SK-N-SH (cell line): ENCODE measurements around the gene SHISA5. TPM values are rescaled to one million over a fixed set of nuclear protein-coding genes. Genes with fewer than 3 reads are reported as not detected.

Source experiments
- CTCF ChIA-PET: fragments of 300-600, 350-600 bp; formaldehyde crosslinking; extraction: SDS; loops from one replicate; lab custom pipeline; 2021; lab: Yijun Ruan, JAX
- POLR2A ChIA-PET: fragments of 350-600 bp; sonication (Branson Sonifier 250); formaldehyde crosslinking; extraction: SDS; loops from one replicate; lab custom pipeline; 2020; ENCODE audit warnings: antibody characterized with exemption, inconsistent platforms; lab: Yijun Ruan, JAX
- DNase-seq: peaks from one replicate; pipeline ENCODE4 v3.0.0; 2012
- H2AFZ ChIP-seq: fragments of 200-600 bp; sonication (generic); 2 replicates; pipeline ENCODE4 v1.8.1; 2016; ENCODE audit warnings: antibody characterized with exemption, mild to moderate bottlenecking, low read depth
- H3F3A ChIP-seq: fragments of 200-600 bp; sonication (generic); replicated peaks from 2 replicates; pipeline ENCODE3; 2016; ENCODE audit warnings: antibody characterized with exemption, mild to moderate bottlenecking; ENCODE audit not compliant: insufficient read depth
- H3K27ac ChIP-seq, 2 experiments: fragments of 200-500 bp in 1 of 2; fragments of 200-600 bp in 1 of 2; sonication (Bioruptor generic) in 1 of 2; sonication (generic), shearing (Covaris generic) in 1 of 2; 2 replicates each; pipeline versions ENCODE4 v1.5.1 to v1.6.1; 2014 to 2016; ENCODE audit warnings: low read depth in 2 of 2, inconsistent platforms in 1 of 2, low read length in 1 of 2, mild to moderate bottlenecking in 1 of 2, mixed read lengths in 1 of 2
- H3K27me3 ChIP-seq: fragments of 200-600 bp; sonication (generic), shearing (Covaris generic); 2 replicates; pipeline ENCODE4 v1.6.1; 2016; ENCODE audit warnings: mixed run types; ENCODE audit not compliant: insufficient read depth
- H3K36me3 ChIP-seq, 2 experiments: fragments of 200-500 bp in 1 of 2; fragments of 200-600 bp in 1 of 2; sonication (Bioruptor generic) in 1 of 2; sonication (generic) in 1 of 2; replicated peaks in 1 of 2; 2 replicates each; pipeline versions ENCODE3 to v1.5.1; 2014 to 2016; ENCODE audit warnings: low read length in 1 of 2, mild to moderate bottlenecking in 1 of 2; ENCODE audit not compliant: insufficient read depth in 2 of 2, control insufficient read depth in 1 of 2
- H3K4me1 ChIP-seq, 2 experiments: fragments of 200-500 bp in 1 of 2; fragments of 200-600 bp in 1 of 2; sonication (Bioruptor generic) in 1 of 2; sonication (generic), shearing (Covaris generic) in 1 of 2; 2 replicates each; pipeline versions ENCODE4 v1.5.1 to v1.6.1; 2014 to 2016; ENCODE audit warnings: low read depth in 1 of 2, low read length in 1 of 2, mixed run types in 1 of 2; ENCODE audit not compliant: insufficient read depth in 2 of 2, control insufficient read depth in 1 of 2
- H3K4me2 ChIP-seq: fragments of 200-600 bp; sonication (generic), shearing (Covaris generic); 2 replicates; pipeline ENCODE4 v1.6.1; 2017; ENCODE audit warnings: mixed run types
- H3K4me3 ChIP-seq, 2 experiments: fragments of 200-500 bp in 1 of 2; fragments of 200-600 bp in 1 of 2; sonication (Bioruptor generic) in 1 of 2; sonication (generic), shearing (Covaris generic) in 1 of 2; 2 replicates each; pipeline versions ENCODE4 v1.5.1 to v1.8.1; 2014 to 2016; ENCODE audit warnings: low read depth in 2 of 2, inconsistent platforms in 1 of 2, low read length in 1 of 2, mild to moderate bottlenecking in 1 of 2, mixed read lengths in 1 of 2, moderate library complexity in 1 of 2
- H3K79me2 ChIP-seq: fragments of 200-600 bp; sonication (generic); 2 replicates; pipeline ENCODE4 v1.8.1; 2017; ENCODE audit warnings: mild to moderate bottlenecking; ENCODE audit not compliant: insufficient read depth
- H3K9ac ChIP-seq: fragments of 200-600 bp; sonication (generic); 2 replicates; pipeline ENCODE4 v1.6.1; 2017; ENCODE audit warnings: mixed run types
- H3K9me2 ChIP-seq: fragments of 200-600 bp; sonication (generic); 2 replicates; pipeline ENCODE4 v1.6.1; 2017; ENCODE audit warnings: mixed run types
- H3K9me3 ChIP-seq: fragments of 200-600 bp; sonication (generic); 2 replicates; pipeline ENCODE4 v1.6.1; 2017; ENCODE audit warnings: mixed run types, mild to moderate bottlenecking, moderate library complexity
- H4K20me1 ChIP-seq: fragments of 200-600 bp; sonication (generic); 2 replicates; pipeline ENCODE4 v1.6.1; 2017; ENCODE audit warnings: mild to moderate bottlenecking, mixed run types; ENCODE audit not compliant: insufficient read depth
- CHD2 ChIP-seq: fragments of 150-350 bp; IDR thresholded peaks from 2 replicates; pipeline ENCODE4 v1.6.1; 2018; ENCODE audit warnings: low read length; ENCODE audit not compliant: partially characterized antibody
- FOXJ3 ChIP-seq: sonication (generic); formaldehyde crosslinking; IDR thresholded peaks from 2 replicates; pipeline ENCODE4 v1.5.1; 2020; ENCODE audit warnings: mild to moderate bottlenecking, missing genetic modification reagents
- FOXM1 ChIP-seq: IDR thresholded peaks from 2 replicates; pipeline ENCODE4 v1.4.0; 2012; ENCODE audit warnings: low read depth, mild to moderate bottlenecking
- SIN3A ChIP-seq: IDR thresholded peaks from 2 replicates; pipeline ENCODE4 v1.6.1; 2012; ENCODE audit warnings: low read depth, mild to moderate bottlenecking, low read length, moderate library complexity, borderline replicate concordance
- TCF12 ChIP-seq: IDR thresholded peaks from 2 replicates; pipeline ENCODE4 v1.4.0; 2012
- TEAD4 ChIP-seq: IDR thresholded peaks from 2 replicates; pipeline ENCODE4 v1.4.0; 2012; ENCODE audit warnings: mild to moderate bottlenecking, borderline replicate concordance; ENCODE audit not compliant: insufficient read depth
- USF1 ChIP-seq: IDR thresholded peaks from 2 replicates; pipeline ENCODE4 v1.4.0; 2012; ENCODE audit warnings: low read depth, borderline replicate concordance
- ZBTB33 ChIP-seq: IDR thresholded peaks from 2 replicates; pipeline ENCODE4 v1.4.0; 2012; ENCODE audit warnings: low read depth, borderline replicate concordance
- WGBS: methylation state at CpG from one replicate; pipeline ENCODE4 v1.1.6; 2017; ENCODE audit warnings: low lambda C conversion rate; 5-methylcytosine and 5-hydroxymethylcytosine counted together
- polyA plus RNA-seq, 3 experiments: library from polyadenylated mRNA; depleted of rRNA; stranded (reverse); fragments of >200 nt; gene quantifications; 2 replicates each; pipeline ENCODE4 v1.2.3, GENCODE V29; 2012
- TF ChIP-seq, protein P1 (sequence below): fragments of 200-600 bp; sonication (generic); IDR thresholded peaks from 2 replicates; pipeline ENCODE4 v1.6.1; 2017; ENCODE audit warnings: antibody characterized with exemption, mild to moderate bottlenecking, moderate library complexity

The SHISA5 gene
- polyA plus RNA-seq, 1 of the 3 experiments (the other 2 are of a cell fraction) = 194 TPM

- H3K4me3 ChIP-seq = no peak overlapping the region
- no peaks in the 10 kb centered on the region for H3K27me3 ChIP-seq
- H3K36me3 ChIP-seq = peaks cover 4 to 25% of the 10 kb centered on the region in 2 experiments
- TF ChIP-seq FOXM1 = no peak
- TF ChIP-seq FOXJ3 (CRISPR knock-in tag) = no peak
- ChIA-PET POLR2A (interaction anchor here (1.6 kb wide), 1 partner anchor 162 kb away, joined by 4 read pairs; no protein-coding TSS in a partner anchor), CTCF (interaction anchor here (0.7 to 13.2 kb wide), 57 partner anchors 12 to 265 kb away, joined by 3 to 399 read pairs (median 13); partner anchors contain the start of genes ATRIP, CAMP, CDC25A and FBXW12)
- H3K4me2 ChIP-seq = no peak overlapping the region
- no peak for DNase-seq
- H3K9ac ChIP-seq = no peak overlapping the region
- H3K9me2 ChIP-seq = no peaks in the 10 kb centered on the region
- H2AFZ ChIP-seq = no peak overlapping the region
- H3F3A ChIP-seq = no peaks in the 10 kb centered on the region
- H4K20me1 ChIP-seq = 0 out of 2 replicates have a peak, but pooled peaks cover 5% of the 10 kb centered on the region
- peaks cover 15% of the 10 kb centered on the region for H3K79me2 ChIP-seq
- H3K4me1 ChIP-seq = peaks cover 0 to 18% of the 10 kb centered on the region in 2 experiments; a peak in 1 of 4 replicates
- H3K27ac ChIP-seq = no peak overlapping the region; a peak in 1 of 4 replicates
- 86% methylated on average over 4 of the region's 4 CpGs for WGBS
- H3K9me3 ChIP-seq = no peaks in the 10 kb centered on the region
These were observed 68.8 kb downstream of the SHISA5 start for GRCh38 chr3:48435223-48435595.

DNA sequence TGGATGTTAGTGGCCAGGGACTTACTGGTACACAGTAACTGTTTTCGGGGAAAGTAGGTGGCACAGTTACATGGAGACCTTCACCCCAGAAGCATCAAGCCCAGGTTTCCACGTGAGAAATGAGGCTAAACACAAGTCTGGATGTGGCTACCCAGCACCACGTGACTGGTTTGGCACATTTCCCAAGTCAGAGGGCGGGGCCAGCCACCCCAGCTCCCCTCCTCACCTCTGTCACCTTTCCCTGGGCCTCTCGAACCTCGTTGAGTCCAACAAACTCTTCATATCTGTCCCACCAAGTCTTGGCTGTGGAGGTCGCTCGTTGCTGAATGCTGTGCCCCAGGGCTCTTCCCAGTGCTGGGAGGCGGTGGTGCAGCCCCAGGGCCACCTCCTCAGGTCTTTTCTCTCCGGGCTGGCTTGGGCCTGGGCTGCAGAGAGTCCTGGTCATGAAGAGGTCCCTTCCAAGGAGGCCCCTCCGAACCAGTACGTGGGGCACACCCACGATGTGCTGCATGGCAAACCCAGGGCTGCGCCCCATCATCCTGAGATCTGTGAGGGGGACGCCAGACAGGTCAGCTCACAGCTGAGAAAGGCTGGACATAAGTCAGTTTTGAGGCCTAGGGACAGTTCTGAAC lies 69.3 kb downstream of the SHISA5 start:
- WGBS = 82% methylated on average over 15 of the region's 15 CpGs
- Histone ChIP-seq H3K9ac (no peak overlapping the region), H3K4me3 (no peak overlapping the region), H4K20me1 (0 out of 2 replicates have a peak, but pooled peaks cover 5% of the 10 kb centered on the region), H3F3A (no peaks in the 10 kb centered on the region), H3K4me1 (peaks cover 0 to 21% of the 10 kb centered on the region in 2 experiments; a peak in 1 of 4 replicates), H2AFZ (no peak overlapping the region), H3K9me2 (no peaks in the 10 kb centered on the region)
- no peak for DNase-seq
- POLR2A ChIA-PET = no interaction called here
- TF ChIP-seq USF1 (peak; percentile 36; the same call in 1 of the 2 replicates), TEAD4 (no peak)
- TF ChIP-seq, all 33 proteins: peak for 1
- no peak overlapping the region for H3K4me2 ChIP-seq
- H3K79me2 ChIP-seq = peaks cover 10% of the 10 kb centered on the region
- H3K27ac ChIP-seq = peak overlapping the region in 1 of 2 experiments; percentile 25; a peak in 1 of 4 replicates
- no peaks in the 10 kb centered on the region for H3K27me3 ChIP-seq
- no peaks in the 10 kb centered on the region for H3K9me3 ChIP-seq
- H3K36me3 ChIP-seq = peaks cover 4 to 25% of the 10 kb centered on the region in 2 experiments
- CTCF ChIA-PET = interaction anchor here (1.2 to 13.2 kb wide), 10 partner anchors 14 to 241 kb away, joined by 3 to 399 read pairs (median 58); no protein-coding TSS in a partner anchor

GRCh38 chr3:48433472-48434118 lies 70.4 kb downstream of the SHISA5 start:
- Histone ChIP-seq H3K9me2 (no peaks in the 10 kb centered on the region), H3K36me3 (peaks cover 4 to 25% of the 10 kb centered on the region in 2 experiments), H4K20me1 (0 out of 2 replicates have a peak, but pooled peaks cover 5% of the 10 kb centered on the region), H3K27ac (no peak overlapping the region), H3K4me2 (no peak overlapping the region), H3K4me3 (no peak overlapping the region), H3K27me3 (no peaks in the 10 kb centered on the region), H3K9ac (no peak overlapping the region), H3F3A (no peaks in the 10 kb centered on the region), H3K9me3 (no peaks in the 10 kb centered on the region), H3K79me2 (no peaks in the 10 kb centered on the region), H3K4me1 (peaks cover 0 to 15% of the 10 kb centered on the region in 2 experiments; a peak in 1 of 4 replicates), H2AFZ (no peak overlapping the region)
- no peak for TF ChIP-seq TCF12
- TF ChIP-seq TEAD4 = no peak
- TF ChIP-seq, protein P1, sequence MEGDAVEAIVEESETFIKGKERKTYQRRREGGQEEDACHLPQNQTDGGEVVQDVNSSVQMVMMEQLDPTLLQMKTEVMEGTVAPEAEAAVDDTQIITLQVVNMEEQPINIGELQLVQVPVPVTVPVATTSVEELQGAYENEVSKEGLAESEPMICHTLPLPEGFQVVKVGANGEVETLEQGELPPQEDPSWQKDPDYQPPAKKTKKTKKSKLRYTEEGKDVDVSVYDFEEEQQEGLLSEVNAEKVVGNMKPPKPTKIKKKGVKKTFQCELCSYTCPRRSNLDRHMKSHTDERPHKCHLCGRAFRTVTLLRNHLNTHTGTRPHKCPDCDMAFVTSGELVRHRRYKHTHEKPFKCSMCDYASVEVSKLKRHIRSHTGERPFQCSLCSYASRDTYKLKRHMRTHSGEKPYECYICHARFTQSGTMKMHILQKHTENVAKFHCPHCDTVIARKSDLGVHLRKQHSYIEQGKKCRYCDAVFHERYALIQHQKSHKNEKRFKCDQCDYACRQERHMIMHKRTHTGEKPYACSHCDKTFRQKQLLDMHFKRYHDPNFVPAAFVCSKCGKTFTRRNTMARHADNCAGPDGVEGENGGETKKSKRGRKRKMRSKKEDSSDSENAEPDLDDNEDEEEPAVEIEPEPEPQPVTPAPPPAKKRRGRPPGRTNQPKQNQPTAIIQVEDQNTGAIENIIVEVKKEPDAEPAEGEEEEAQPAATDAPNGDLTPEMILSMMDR = no peak
- TF ChIP-seq USF1 = no peak
- TF ChIP-seq SIN3A = no peak
- TF ChIP-seq CHD2 = no peak
- TF ChIP-seq ZBTB33 = no peak
- DNase-seq = no peak
- ChIA-PET POLR2A (no interaction called here), CTCF (interaction anchor here (0.6 to 13.2 kb wide), 9 partner anchors 13 to 239 kb away, joined by 3 to 399 read pairs (median 4); partner anchors contain the start of gene ATRIP)
- 88% methylated on average over 11 of the region's 12 CpGs for WGBS
